ENCODE data around the gene ST3GAL3.

DNA sequence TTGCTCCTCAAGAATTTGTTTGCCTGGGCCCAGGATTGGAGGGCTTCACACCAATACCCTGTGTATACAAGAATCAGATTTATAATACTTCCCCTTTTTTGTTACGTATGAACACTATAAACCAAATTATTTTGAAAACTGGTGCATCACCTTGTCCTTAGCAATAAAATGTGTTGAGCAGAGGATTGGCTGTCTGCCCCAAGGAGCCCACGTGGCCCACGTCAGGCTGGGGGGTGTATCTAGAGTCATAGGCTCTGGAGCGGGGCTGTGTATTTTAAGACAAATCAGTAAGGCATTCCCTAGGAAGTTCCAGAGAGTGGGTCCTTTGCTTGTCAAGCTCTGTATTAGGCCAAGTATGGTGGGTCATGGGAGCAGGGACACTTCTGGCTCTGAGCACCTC lies 2.0 kb upstream of the ST3GAL3 start:
- TF ChIP-seq, protein P1, sequence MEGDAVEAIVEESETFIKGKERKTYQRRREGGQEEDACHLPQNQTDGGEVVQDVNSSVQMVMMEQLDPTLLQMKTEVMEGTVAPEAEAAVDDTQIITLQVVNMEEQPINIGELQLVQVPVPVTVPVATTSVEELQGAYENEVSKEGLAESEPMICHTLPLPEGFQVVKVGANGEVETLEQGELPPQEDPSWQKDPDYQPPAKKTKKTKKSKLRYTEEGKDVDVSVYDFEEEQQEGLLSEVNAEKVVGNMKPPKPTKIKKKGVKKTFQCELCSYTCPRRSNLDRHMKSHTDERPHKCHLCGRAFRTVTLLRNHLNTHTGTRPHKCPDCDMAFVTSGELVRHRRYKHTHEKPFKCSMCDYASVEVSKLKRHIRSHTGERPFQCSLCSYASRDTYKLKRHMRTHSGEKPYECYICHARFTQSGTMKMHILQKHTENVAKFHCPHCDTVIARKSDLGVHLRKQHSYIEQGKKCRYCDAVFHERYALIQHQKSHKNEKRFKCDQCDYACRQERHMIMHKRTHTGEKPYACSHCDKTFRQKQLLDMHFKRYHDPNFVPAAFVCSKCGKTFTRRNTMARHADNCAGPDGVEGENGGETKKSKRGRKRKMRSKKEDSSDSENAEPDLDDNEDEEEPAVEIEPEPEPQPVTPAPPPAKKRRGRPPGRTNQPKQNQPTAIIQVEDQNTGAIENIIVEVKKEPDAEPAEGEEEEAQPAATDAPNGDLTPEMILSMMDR (IDR thresholded peaks at IDR 0.05) = no peak
- no peak for TF ChIP-seq POLR2A (IDR thresholded peaks at IDR 0.05)

Measured in prostate gland (tissue), 2 donors.